Upper lobe of left lung (tissue), 4 donors: ENCODE measurements around the gene BMP7.

Experiments used
- CTCF ChIP-seq, 6 experiments: fragments of 450-650 bp in 4 of 6; fragments of 200-600 bp in 2 of 6; sonication (generic) in 2 of 6; IDR thresholded peaks; one replicate each; pipeline ENCODE4 v1.5.1; 2016 to 2019; ENCODE audit warnings: antibody characterized with exemption in 6 of 6
- EP300 ChIP-seq, 4 donors: sonication (generic); formaldehyde crosslinking; IDR thresholded peaks; one replicate each; pipeline ENCODE4 v1.5.1; 2017; ENCODE audit warnings: antibody characterized with exemption in 4 of 4, control low read depth in 2 of 4
- POLR2A ChIP-seq, 4 donors: fragments of 450-650 bp; IDR thresholded peaks; one replicate each; pipeline ENCODE4 v1.5.1; 2016 to 2017; ENCODE audit warnings: antibody characterized with exemption in 4 of 4, mild to moderate bottlenecking in 2 of 4
- POLR2AphosphoS5 ChIP-seq, 2 donors: sonication (generic); formaldehyde crosslinking; IDR thresholded peaks; one replicate each; pipeline ENCODE4 v1.5.1; 2017; ENCODE audit warnings: antibody characterized with exemption in 2 of 2

GRCh38 chr20:57205606-57206219, 60.7 kb downstream of the BMP7 start:
- TF ChIP-seq CTCF (IDR thresholded peaks at IDR 0.05) = no peak
- TF ChIP-seq EP300 (IDR thresholded peaks at IDR 0.05) = no peak
- TF ChIP-seq POLR2A (IDR thresholded peaks at IDR 0.05) = no peak
- TF ChIP-seq POLR2AphosphoS5 (IDR thresholded peaks at IDR 0.05) = no peak
